Renal cortical epithelial cell (primary cell): ENCODE data around the gene SMIM9. TPM values are rescaled to one million over a fixed set of nuclear protein-coding genes. Genes with fewer than 3 reads are reported as not detected.
A peak's percentile ranks its signal among the peaks of the same experiment; 100 is the strongest.

Source experiments
- DNase-seq: peaks from one replicate; pipeline ENCODE4 v3.0.0-alpha.2; 2011; ENCODE audit warnings: low read depth
- total RNA-seq: library from RNA; depleted of rRNA; stranded (reverse); fragments of >200 nt; gene quantifications from 2 replicates; pipeline ENCODE4 v1.2.3, GENCODE V29; 2014

Gene SMIM9
- total RNA-seq, 1 donor from 2014 or later: not detected

GRCh38 chrX:154780968-154781367, 53.5 kb downstream of the SMIM9 start:
- DNase-seq: no peak

- DNase-seq: no peak
These were observed 55.2 kb downstream of the SMIM9 start for GRCh38 chrX:154779261-154779660.

DNA sequence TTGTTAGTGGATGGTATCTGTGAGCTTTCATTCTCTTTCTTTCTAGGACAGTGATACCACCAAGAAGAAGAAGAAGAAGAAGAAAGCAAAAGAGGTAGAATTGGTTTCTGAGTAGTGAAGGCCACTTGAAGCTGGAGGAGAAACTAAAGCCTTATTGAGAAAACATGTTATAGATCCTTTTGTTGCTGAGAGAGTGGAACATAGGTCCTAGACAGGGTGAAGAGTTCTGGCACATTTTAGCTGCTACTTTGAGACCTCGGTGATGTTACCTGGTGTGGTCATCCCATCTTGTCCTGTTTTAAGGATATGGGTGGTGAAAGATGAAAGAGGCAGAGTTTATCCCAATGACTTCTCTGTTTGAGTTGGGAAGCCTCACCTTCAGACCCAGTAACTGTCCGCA, 57.7 kb downstream of the SMIM9 start:
- DNase-seq: no peak

DNA sequence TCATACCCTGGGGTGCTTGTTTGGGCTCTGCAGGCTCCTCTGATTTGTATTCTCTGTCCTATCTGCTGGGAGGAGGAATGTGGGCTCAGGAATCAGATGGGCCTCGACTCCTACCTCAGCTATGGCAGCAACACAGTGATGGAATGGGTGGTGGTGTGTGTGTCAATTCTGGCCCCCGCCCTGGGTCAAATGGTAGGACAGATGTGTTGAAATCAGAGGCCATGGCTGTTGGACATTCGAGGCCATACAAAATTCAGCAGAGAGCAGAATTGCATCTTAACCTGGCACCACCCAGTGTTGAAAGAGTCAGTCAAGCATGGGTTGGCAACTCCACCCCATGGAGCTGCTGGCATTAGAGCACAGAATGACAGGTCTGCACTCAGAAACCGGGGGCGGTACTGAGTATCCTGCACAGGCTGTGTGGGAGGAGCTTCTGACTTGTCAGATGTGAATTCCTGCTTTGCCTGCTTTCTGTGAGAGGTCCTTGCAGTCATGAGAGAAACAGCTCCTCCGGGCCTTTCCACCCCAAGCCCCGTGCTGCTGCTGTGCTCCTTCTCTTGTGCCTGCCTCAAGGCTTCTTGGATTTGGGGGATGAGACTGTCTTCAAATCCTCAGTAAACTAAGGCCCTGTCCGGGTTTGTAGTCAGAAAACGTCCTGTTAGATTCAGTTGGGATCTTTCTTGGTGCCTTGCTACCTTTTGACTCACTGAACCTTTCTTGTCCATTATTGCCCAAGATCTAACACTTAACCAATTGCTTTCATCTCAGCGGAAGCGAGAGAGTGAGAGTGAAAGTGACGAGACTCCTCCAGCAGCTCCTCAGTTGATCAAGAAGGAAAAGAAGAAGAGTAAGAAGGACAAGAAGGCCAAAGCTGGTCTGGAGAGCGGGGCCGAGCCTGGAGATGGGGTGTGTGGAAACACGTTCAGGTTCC, 58.8 kb downstream of the SMIM9 start:
- peak; percentile 89 for DNase-seq

- no peak for DNase-seq
These were observed 59.8 kb downstream of the SMIM9 start for GRCh38 chrX:154774622-154775021.

Other genes starting within 250 kb of the SMIM9 start
- not detected in 2 replicates for gene CTAG1A, start 249.5 kb downstream of the SMIM9 start, total RNA-seq
- gene CTAG1B, start 215.4 kb downstream of the SMIM9 start, total RNA-seq: not detected in 2 replicates
- not detected in 2 replicates for gene CTAG2, start 181.1 kb downstream of the SMIM9 start, total RNA-seq
- gene GAB3, start 83.6 kb downstream of the SMIM9 start, total RNA-seq: 0.70 and 0.87 TPM in 2 replicates
- 40.4 and 47.8 TPM in 2 replicates for gene DKC1, start 71.8 kb downstream of the SMIM9 start, total RNA-seq
- 6.6 and 17.2 TPM in 2 replicates for gene MPP1, start 29.2 kb downstream of the SMIM9 start, total RNA-seq
- 4.0 and 8.8 TPM in 2 replicates for gene F8A1, start 51.7 kb upstream of the SMIM9 start, total RNA-seq
- 4.7 and 5.2 TPM in 2 replicates for gene F8, start 188.1 kb upstream of the SMIM9 start, total RNA-seq
- 39.9 and 59.4 TPM in 2 replicates for gene FUNDC2, start 192.2 kb upstream of the SMIM9 start, total RNA-seq
- gene CMC4, start 236.5 kb upstream of the SMIM9 start, total RNA-seq: 9.4 and 10.2 TPM in 2 replicates
- gene MTCP1, start 236.5 kb upstream of the SMIM9 start, total RNA-seq: 4.2 and 5.2 TPM in 2 replicates
- 17.7 and 40.6 TPM in 2 replicates for gene BRCC3, start 236.8 kb upstream of the SMIM9 start, total RNA-seq